ENCODE results near the gene DLAT. TPM values are rescaled to one million over a fixed set of nuclear protein-coding genes. Genes with fewer than 3 reads are reported as not detected.
"Not testable (repeated sequence)": the region's sequence is repeated elsewhere in the genome, so short reads cannot be mapped to it uniquely, and the experiment has no call there.

DLAT gene
- total RNA-seq, 1 experiment from 2014 or later: 68.1 TPM

DNA sequence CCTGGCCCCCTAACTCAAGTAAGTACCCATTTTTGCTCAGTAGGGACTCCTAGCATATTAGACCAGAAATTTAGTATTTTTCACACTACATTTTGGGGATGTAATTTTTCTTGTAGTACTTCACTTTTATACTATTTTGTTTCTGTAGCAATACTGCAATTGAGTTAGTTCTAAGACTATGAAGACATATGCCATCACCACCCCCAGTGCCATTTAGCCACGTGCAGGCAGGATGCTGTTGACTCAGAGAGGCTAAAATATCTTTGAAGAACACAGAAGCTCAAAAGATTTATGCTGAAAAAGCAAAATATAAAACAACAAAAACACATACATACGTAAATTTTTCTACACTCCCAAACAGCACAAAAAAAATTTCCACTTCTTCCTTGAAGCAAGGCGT lies 29.1 kb upstream of the DLAT start (continued):
- TF ChIP-seq, protein P1, sequence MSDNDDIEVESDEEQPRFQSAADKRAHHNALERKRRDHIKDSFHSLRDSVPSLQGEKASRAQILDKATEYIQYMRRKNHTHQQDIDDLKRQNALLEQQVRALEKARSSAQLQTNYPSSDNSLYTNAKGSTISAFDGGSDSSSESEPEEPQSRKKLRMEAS (IDR thresholded peaks at IDR 0.05): no peak
- TF ChIP-seq ZNF274 (IDR thresholded peaks at IDR 0.05; ENCODE audit: low read depth, low read length) (no peak), RAD21 (IDR thresholded peaks at IDR 0.05; ENCODE audit: low read depth) (no peak), EZH2 (IDR thresholded peaks at IDR 0.05) (no peak), TCF7L2 (IDR thresholded peaks at IDR 0.05; ENCODE audit: borderline replicate concordance, extremely low read depth, insufficient read depth, insufficient read length) (no peak)

- H3K4me2 ChIP-seq (ENCODE audit: low read length); H2AFZ ChIP-seq (ENCODE audit: low read depth, low read length, poor library complexity, severe bottlenecking); DNase-seq (ENCODE audit: low read depth, low spot score); RAD21 ChIA-PET (ENCODE audit: low non-redundant PET in 1 of 2, low total read pairs in 2 of 2, uncharacterized antibody in 2 of 2, unreplicated experiment in 2 of 2); H3K4me3 ChIP-seq (replicated peaks in 1 of 2; ENCODE audit: low read depth in 1 of 2, low read length in 2 of 2); H4K20me1 ChIP-seq (ENCODE audit: insufficient read depth); H3K4me1 ChIP-seq (ENCODE audit: control insufficient read depth in 1 of 2, insufficient read depth in 2 of 2, low read length in 2 of 2); H3K9me3 ChIP-seq (ENCODE audit: control insufficient read depth in 1 of 2, insufficient read depth in 1 of 2, low read depth in 1 of 2, low read length in 2 of 2); POLR2A ChIA-PET; BruUV-seq (replicated peaks); H3K9ac ChIP-seq (ENCODE audit: low read length); H3K36me3 ChIP-seq (ENCODE audit: control insufficient read depth in 1 of 2, insufficient read depth in 2 of 2, low read length in 2 of 2); H3K27me3 ChIP-seq (ENCODE audit: insufficient read depth, low read length); H3K9me2 ChIP-seq (ENCODE audit: insufficient read depth); H3K27ac ChIP-seq (ENCODE audit: low read depth, low read length); H3K79me2 ChIP-seq (ENCODE audit: insufficient read depth, low read length): not testable (repeated sequence)
- CTCF ChIA-PET: interaction anchor here (1.6 kb wide), 1 partner anchor 65 kb away, joined by 3 read pairs; no protein-coding TSS in a partner anchor
- peak; percentile 62 for ATAC-seq
- TF ChIP-seq, protein P2, sequence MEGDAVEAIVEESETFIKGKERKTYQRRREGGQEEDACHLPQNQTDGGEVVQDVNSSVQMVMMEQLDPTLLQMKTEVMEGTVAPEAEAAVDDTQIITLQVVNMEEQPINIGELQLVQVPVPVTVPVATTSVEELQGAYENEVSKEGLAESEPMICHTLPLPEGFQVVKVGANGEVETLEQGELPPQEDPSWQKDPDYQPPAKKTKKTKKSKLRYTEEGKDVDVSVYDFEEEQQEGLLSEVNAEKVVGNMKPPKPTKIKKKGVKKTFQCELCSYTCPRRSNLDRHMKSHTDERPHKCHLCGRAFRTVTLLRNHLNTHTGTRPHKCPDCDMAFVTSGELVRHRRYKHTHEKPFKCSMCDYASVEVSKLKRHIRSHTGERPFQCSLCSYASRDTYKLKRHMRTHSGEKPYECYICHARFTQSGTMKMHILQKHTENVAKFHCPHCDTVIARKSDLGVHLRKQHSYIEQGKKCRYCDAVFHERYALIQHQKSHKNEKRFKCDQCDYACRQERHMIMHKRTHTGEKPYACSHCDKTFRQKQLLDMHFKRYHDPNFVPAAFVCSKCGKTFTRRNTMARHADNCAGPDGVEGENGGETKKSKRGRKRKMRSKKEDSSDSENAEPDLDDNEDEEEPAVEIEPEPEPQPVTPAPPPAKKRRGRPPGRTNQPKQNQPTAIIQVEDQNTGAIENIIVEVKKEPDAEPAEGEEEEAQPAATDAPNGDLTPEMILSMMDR (IDR thresholded peaks at IDR 0.05 in 2 of 3, conservative IDR thresholded peaks at IDR 0.05 in 1 of 3; ENCODE audit: borderline replicate concordance in 1 of 3, insufficient read depth in 1 of 3, low read depth in 2 of 3, low read length in 2 of 3): peak; percentile 2 to 20 (median 9); a peak in 1 of 6 replicates
- peak; percentile 51 for TF ChIP-seq RAD21 (IDR thresholded peaks at IDR 0.05; ENCODE audit: low read depth)
- intact Hi-C loops (cut with micrococcal nuclease): loop anchor here (10.0 kb wide), 1 partner anchor 412 kb away; no protein-coding TSS in a partner anchor
Observed at GRCh38 chr11:111996669-111997068, 28.5 kb upstream of the DLAT start.

All from HCT116 (cell line).